HG03442 (cell line): ENCODE data around the gene PALLD.

Experiments
- ATAC-seq: cut with Tn5 transposase; IDR thresholded peaks from one replicate; pipeline ENCODE4 v1.9.1; 2021; ENCODE audit warnings: mild to moderate bottlenecking, moderate library complexity; ENCODE audit not compliant: unreplicated experiment

Gene PALLD

DNA sequence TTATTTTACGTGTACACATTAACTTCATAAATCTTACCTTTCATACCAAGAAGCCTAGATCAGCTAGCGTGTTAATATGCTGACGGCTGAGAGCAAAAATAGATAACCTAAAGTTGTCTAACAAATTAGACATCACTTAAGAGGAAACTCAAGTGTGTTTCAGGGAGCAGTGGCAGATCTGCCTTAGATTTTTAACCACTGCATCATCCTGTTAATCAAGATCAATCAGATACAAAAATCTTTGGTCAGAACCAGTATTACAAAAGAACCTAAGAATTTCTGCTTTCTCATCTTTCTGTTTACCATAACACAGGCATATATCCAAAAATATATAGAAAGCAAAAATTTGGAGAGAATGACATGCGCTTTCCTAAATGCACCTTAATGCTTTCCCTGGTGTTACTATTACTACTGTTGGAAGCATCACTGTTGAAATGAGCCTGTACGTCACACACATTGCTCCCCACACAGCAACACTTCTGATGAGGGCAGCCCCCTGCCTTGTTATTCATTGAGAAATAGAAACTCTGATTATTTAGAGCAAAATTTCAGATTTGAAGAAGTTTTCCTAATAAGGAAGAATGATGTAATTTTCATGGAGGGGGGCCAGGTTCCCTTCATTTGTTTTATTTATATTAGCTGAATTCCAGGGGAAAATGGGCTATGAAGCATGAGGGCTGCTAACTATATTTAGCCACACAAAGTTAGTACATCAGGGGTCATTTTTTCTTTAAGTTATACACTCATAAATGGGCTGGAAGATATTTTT lies 360.9 kb downstream of the PALLD start:
- ATAC-seq: no peak

- ATAC-seq: no peak
Measured at GRCh38 chr4:168859100-168859499, 362.2 kb downstream of the PALLD start.

- ATAC-seq: peak; percentile 98
Measured at GRCh38 chr4:168859888-168860694, 363.2 kb downstream of the PALLD start.

GRCh38 chr4:168860827-168861226 lies 364.0 kb downstream of the PALLD start:
- no peak for ATAC-seq

DNA sequence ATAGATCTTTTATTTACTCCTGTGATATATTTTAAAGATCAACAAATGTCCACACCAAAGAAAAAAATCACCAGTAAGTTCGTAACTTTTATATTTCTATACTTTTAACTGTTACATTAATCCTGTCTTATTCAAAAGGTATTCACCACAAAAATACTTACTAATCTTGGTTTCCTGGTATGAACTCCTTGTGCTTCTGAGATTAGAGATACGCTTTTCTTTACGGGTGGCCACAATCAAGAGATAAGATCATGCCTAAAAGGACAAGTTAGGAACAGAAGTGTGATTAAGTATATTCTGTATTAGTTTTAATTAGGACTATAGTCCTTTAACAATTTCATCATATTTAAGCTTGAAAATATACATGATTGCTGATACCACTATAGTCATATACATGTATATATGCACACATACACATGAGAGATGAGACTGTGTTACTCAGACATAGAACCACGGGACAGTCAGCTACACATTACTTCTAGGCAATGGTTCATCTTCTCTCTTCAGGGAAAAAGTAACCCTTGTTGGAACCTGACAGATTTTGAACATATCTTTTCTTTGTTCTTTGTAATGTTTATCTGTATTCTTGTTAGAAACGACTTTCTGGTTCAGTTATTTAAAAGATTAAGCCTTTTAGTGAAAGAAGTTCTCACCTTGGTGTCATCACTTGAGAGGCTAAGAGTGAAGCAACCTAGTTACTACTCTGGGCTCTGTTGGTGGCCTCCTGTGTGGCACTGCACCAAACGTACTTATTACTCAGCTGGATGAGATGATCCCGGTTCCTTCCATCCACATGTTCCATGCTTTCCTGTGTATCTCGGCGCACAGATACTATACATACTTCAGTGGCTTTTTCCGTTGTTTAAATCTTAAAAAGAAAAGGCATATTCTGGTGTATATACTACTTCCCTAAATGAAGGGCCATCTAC lies 367.1 kb downstream of the PALLD start:
- no peak for ATAC-seq

- no peak for ATAC-seq
Measured at GRCh38 chr4:168864821-168865541, 368.1 kb downstream of the PALLD start.

GRCh38 chr4:168865854-168866253 lies 369.0 kb downstream of the PALLD start:
- no peak for ATAC-seq

DNA sequence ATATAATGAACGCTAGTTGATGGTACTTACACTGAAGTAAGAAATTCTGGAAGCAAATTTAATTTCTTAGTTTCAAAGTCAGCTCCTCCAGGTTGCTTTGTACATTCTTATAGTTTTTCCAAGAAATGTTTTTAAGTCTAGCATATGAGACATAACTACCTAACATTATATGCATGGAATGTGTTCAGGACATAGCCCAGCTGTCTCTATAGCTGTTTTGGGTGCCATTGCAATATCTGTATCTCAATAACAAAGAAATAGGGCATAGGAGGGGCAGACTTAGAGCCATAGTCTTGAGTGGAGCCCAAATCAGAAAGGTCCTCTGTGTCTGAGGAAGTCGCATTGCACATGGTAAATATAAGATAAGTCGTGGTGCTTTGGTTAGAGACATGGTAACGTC lies 369.8 kb downstream of the PALLD start:
- ATAC-seq: no peak

- ATAC-seq: no peak
Measured at GRCh38 chr4:168867128-168867527, 370.3 kb downstream of the PALLD start.

DNA sequence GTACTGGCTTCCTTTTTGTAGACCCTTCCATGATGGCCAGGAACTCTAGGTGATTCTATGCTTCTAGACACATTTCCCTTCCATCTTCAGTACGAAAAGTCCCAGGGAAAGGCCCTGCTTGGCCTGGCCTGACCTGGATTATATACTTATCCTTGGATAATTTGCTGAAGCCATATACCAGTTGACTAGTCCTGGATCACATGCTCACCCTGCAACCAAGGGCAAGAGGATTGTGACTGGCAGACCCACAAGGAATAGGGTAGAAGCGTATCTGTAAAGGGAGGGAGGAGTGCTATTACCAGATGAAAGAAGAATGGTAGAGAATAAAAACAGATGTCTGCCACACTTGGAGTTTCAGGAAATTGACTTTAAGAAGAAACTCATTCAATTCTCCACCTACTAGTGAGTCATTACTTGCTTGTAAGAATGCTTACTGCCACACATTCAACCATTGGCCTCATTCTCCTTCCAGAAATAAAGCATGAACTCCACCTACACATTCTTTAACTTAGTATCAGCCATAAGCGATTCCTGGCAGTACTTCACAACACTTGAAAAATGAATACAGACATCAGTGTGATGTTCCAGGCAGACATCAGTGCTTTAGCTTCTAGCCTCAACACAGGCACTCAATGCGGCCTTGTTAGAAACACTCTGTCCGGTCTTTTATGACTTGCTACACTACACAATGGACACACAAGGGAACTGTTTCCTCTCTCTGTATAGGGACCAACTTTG lies 371.4 kb downstream of the PALLD start:
- ATAC-seq: no peak

DNA sequence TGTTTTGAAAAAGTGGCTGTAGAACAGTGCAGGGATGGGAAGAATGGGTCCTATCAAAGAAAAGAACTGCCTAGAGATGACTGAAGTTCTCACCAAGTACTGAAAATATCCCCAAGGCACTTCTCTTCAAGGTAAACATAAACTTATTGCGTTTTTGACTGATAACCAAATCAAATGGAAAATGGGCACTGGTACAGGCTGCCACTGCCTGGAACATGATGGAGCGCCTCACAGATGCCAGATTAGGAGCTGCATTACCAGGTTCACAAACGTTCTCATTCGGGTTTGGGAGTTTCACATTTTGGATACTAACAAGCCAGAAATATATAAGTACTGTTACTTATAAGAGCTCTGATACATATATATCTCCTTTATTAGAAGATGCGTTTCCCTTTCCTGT lies 371.9 kb downstream of the PALLD start:
- no peak for ATAC-seq

DNA sequence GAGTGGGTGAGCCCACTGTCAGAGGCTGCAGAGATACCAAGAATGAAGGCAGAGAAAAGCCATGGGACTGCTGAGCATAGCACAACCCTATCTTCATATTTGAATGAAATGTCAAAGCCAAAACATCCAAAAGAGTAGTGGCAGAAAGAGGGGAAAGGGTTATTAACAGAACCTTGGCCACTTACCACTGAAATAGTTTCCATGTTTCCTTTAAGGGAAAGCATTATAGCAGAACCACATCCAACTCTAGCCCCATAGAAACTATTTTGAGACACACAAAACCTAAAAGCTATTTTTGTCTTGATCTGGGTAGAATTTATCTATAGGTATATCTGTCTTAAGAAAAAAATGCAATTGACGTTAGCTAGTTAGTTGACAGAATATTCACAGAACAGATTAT lies 373.2 kb downstream of the PALLD start:
- ATAC-seq: no peak

GRCh38 chr4:168871632-168872031 lies 374.8 kb downstream of the PALLD start:
- ATAC-seq: no peak

- ATAC-seq: no peak
Measured at GRCh38 chr4:168874083-168874482, 377.2 kb downstream of the PALLD start.

DNA sequence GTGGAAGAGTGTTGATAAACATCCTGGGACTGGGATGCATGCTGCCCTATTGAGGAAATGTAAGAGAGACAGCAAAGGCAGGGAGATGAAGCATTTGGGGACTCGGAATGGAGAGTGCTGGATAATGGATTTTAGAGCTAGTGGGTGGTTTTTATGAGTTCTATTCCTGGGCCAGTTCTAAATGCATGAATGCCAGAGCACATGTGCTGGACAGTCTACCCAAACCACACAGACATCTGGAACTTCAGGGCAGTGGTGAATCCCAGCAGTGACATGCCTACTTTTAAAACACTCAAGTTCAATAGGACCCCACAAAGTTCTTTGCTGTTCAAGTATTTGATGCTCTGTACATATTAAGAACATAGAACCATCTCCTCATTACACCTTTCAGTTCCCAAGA lies 379.3 kb downstream of the PALLD start:
- no peak for ATAC-seq

GRCh38 chr4:168877511-168878491 lies 380.9 kb downstream of the PALLD start:
- ATAC-seq: peak; percentile 31

GRCh38 chr4:168878623-168879022 lies 381.8 kb downstream of the PALLD start:
- no peak for ATAC-seq

GRCh38 chr4:168879188-168879587 lies 382.3 kb downstream of the PALLD start:
- ATAC-seq: peak; percentile 32
